Endodermal cell (in vitro differentiated cells): Measurements from ENCODE around the gene RNF149. TPM values are rescaled to one million over a fixed set of nuclear protein-coding genes. Genes with fewer than 3 reads are reported as not detected.

Experiments
- DNase-seq: peaks from one replicate; pipeline ENCODE4 v3.0.0-alpha.2; 2017
- H3K27ac ChIP-seq: 2 replicates; pipeline ENCODE4 v1.5.1; 2013; ENCODE audit warnings: mild to moderate bottlenecking, low read depth, low read length, moderate library complexity
- H3K27me3 ChIP-seq: 2 replicates; pipeline ENCODE4 v1.6.1; 2013; ENCODE audit warnings: mild to moderate bottlenecking, low read length, moderate library complexity; ENCODE audit not compliant: insufficient read depth, control insufficient read depth, poor library complexity, severe bottlenecking
- H3K36me3 ChIP-seq: 2 replicates; pipeline ENCODE4 v1.7.0; 2013; ENCODE audit warnings: mild to moderate bottlenecking, low read length, moderate library complexity; ENCODE audit not compliant: control insufficient read depth, insufficient read depth
- H3K4me1 ChIP-seq: one replicate; pipeline ENCODE4 v1.7.0; 2013; ENCODE audit warnings: low read length; ENCODE audit not compliant: control insufficient read depth, insufficient read depth
- H3K4me3 ChIP-seq: 2 replicates; pipeline ENCODE4 v1.5.1; 2013; ENCODE audit warnings: mild to moderate bottlenecking, low read length, moderate library complexity
- H3K9ac ChIP-seq: 2 replicates; pipeline ENCODE4 v1.6.1; 2013; ENCODE audit warnings: mild to moderate bottlenecking, low read length, moderate library complexity; ENCODE audit not compliant: poor library complexity, severe bottlenecking; ENCODE audit errors: extremely low read depth
- H3K9me3 ChIP-seq: 2 replicates; pipeline ENCODE4 v1.6.1; 2013; ENCODE audit warnings: mild to moderate bottlenecking, low read length, moderate library complexity; ENCODE audit not compliant: control insufficient read depth
- H3K27ac Mint-ChIP-seq: 2 replicates; pipeline ENCODE4 v1.8.0; 2020; ENCODE audit warnings: mixed read lengths
- H3K27me3 Mint-ChIP-seq: 2 replicates; pipeline ENCODE4 v1.8.0; 2021; ENCODE audit warnings: mild to moderate bottlenecking, mixed read lengths; ENCODE audit not compliant: insufficient read depth
- H3K36me3 Mint-ChIP-seq: 2 replicates; pipeline ENCODE4 v1.8.0; 2020; ENCODE audit warnings: low read depth, mixed read lengths
- H3K4me1 Mint-ChIP-seq: 2 replicates; pipeline ENCODE4 v1.8.0; 2020; ENCODE audit warnings: mixed read lengths
- H3K4me3 Mint-ChIP-seq: 2 replicates; pipeline ENCODE4 v1.8.0; 2020; ENCODE audit warnings: mild to moderate bottlenecking, moderate library complexity, mixed read lengths
- H3K9me3 Mint-ChIP-seq: 2 replicates; pipeline ENCODE4 v1.8.0; 2020; ENCODE audit warnings: mild to moderate bottlenecking, mixed read lengths
- CTCF ChIP-seq: fragments of 200-600 bp; sonication (generic); conservative IDR thresholded peaks from 2 replicates; pipeline ENCODE4 v1.5.0; 2021; ENCODE audit warnings: antibody characterized with exemption, mild to moderate bottlenecking
- WGBS, 2 experiments: methylation state at CpG; one replicate each; pipeline versions ENCODE4 v1.1.5 to v1.1.7; 2013; ENCODE audit warnings: missing lambda C conversion rate in 2 of 2, mixed read lengths in 1 of 2; ENCODE audit not compliant: insufficient coverage in 1 of 2, insufficient read length in 1 of 2; 5-methylcytosine and 5-hydroxymethylcytosine counted together
- total RNA-seq, 2 donors: library from RNA; stranded (reverse); fragmentation: NEBNext Ultra II Directional in 1 of 2; extraction: Animal tissue kit (Norgen Biotek cat#: 25700) in 1 of 2; gene quantifications; 2 replicates in 1 of 2; 3 replicates in 1 of 2; pipeline ENCODE4 v1.2.1, GENCODE V29; 2021

RNF149 gene
- total RNA-seq, 2 donors from 2014 or later = 26.4 to 36.3 TPM

GRCh38 chr2:101339266-101339880, 30.9 kb upstream of the RNF149 start:
- no peak for TF ChIP-seq CTCF
- Histone ChIP-seq H3K9me3 (no peaks in the 10 kb centered on the region), H3K27me3 (no peaks in the 10 kb centered on the region), H3K27ac (no peak overlapping the region), H3K4me3 (no peak overlapping the region), H3K9ac (no peak overlapping the region), H3K36me3 (no peaks in the 10 kb centered on the region), H3K4me1 (no peaks in the 10 kb centered on the region)
- DNase-seq = no peak
- peak overlapping the region; percentile 34 for H3K4me3 Mint-ChIP-seq
- H3K36me3 Mint-ChIP-seq = no peaks in the 10 kb centered on the region
- peak overlapping the region; percentile 66 for H3K27ac Mint-ChIP-seq
- 20 to 30% methylated on average over 2 to 3 of the region's 4 CpGs for WGBS, 2 experiments
- peaks cover 2% of the 10 kb centered on the region for H3K27me3 Mint-ChIP-seq
- H3K4me1 Mint-ChIP-seq = peaks cover 27% of the 10 kb centered on the region
- H3K9me3 Mint-ChIP-seq = peaks cover 5% of the 10 kb centered on the region

GRCh38 chr2:101337877-101338276, 29.4 kb upstream of the RNF149 start:
- no peaks in the 10 kb centered on the region for H3K27me3 Mint-ChIP-seq
- no peaks in the 10 kb centered on the region for H3K36me3 Mint-ChIP-seq
- peaks cover 5% of the 10 kb centered on the region for H3K9me3 Mint-ChIP-seq
- H3K9me3 ChIP-seq = no peaks in the 10 kb centered on the region
- no peaks in the 10 kb centered on the region for H3K27me3 ChIP-seq
- WGBS, 2 experiments = 83 to 96% methylated on average over 2 of the region's 2 CpGs
- H3K27ac ChIP-seq = no peak overlapping the region
- H3K4me1 ChIP-seq = no peaks in the 10 kb centered on the region
- no peak for TF ChIP-seq CTCF
- H3K36me3 ChIP-seq = no peaks in the 10 kb centered on the region
- peaks cover 24% of the 10 kb centered on the region for H3K4me1 Mint-ChIP-seq
- DNase-seq = no peak
- no peak overlapping the region for H3K4me3 ChIP-seq
- H3K4me3 Mint-ChIP-seq = no peak overlapping the region
- no peak overlapping the region for H3K9ac ChIP-seq
- no peak overlapping the region for H3K27ac Mint-ChIP-seq

- H3K36me3 Mint-ChIP-seq = no peaks in the 10 kb centered on the region
- no peak overlapping the region for H3K27ac Mint-ChIP-seq
- H3K27ac ChIP-seq = no peak overlapping the region
- no peaks in the 10 kb centered on the region for H3K9me3 Mint-ChIP-seq
- H3K36me3 ChIP-seq = no peaks in the 10 kb centered on the region
- H3K4me1 Mint-ChIP-seq = peaks cover 14% of the 10 kb centered on the region
- DNase-seq = no peak
- no peak for TF ChIP-seq CTCF
- no peaks in the 10 kb centered on the region for H3K27me3 ChIP-seq
- no peak overlapping the region for H3K4me3 Mint-ChIP-seq
- H3K9ac ChIP-seq = no peak overlapping the region
- 72 to 82% methylated on average over 4 to 5 of the region's 5 CpGs for WGBS, 2 experiments
- no peak overlapping the region for H3K4me3 ChIP-seq
- no peaks in the 10 kb centered on the region for H3K9me3 ChIP-seq
- peaks cover 10% of the 10 kb centered on the region for H3K4me1 ChIP-seq
- H3K27me3 Mint-ChIP-seq = no peaks in the 10 kb centered on the region
These were observed 24.6 kb upstream of the RNF149 start for GRCh38 chr2:101332885-101333766.
